Liver (tissue), 9 donors: Measurements from ENCODE around the gene CD226. TPM values are rescaled to one million over a fixed set of nuclear protein-coding genes. Genes with fewer than 3 reads are reported as not detected.

ENCODE experiments used
- DNase-seq: peaks from one replicate; pipeline ENCODE4 v3.0.0-alpha.2; 2017; ENCODE audit warnings: low spot score
- H3K27ac ChIP-seq, 2 donors: one replicate each; pipeline ENCODE4 v1.7.0; 2013; ENCODE audit warnings: inconsistent platforms in 2 of 2, low read length in 2 of 2, control low read depth in 1 of 2, low read depth in 1 of 2, mild to moderate bottlenecking in 1 of 2
- H3K27me3 ChIP-seq, 4 donors: one replicate each; pipeline versions ENCODE4 v1.6.1 to v1.7.0; 2013; ENCODE audit warnings: low read length in 3 of 4, inconsistent platforms in 1 of 4, mild to moderate bottlenecking in 1 of 4, moderate library complexity in 1 of 4; ENCODE audit not compliant: control insufficient read depth in 4 of 4, insufficient read depth in 4 of 4
- H3K36me3 ChIP-seq, 4 donors: one replicate each; pipeline versions ENCODE4 v1.6.1 to v1.7.0; 2013; ENCODE audit warnings: low read length in 3 of 4, mild to moderate bottlenecking in 3 of 4, low read depth in 1 of 4, moderate library complexity in 1 of 4; ENCODE audit not compliant: control insufficient read depth in 4 of 4, insufficient read depth in 3 of 4
- H3K4me1 ChIP-seq, 4 donors: one replicate each; pipeline versions ENCODE4 v1.6.1 to v1.7.0; 2013; ENCODE audit warnings: low read length in 3 of 4, mild to moderate bottlenecking in 3 of 4, moderate library complexity in 1 of 4; ENCODE audit not compliant: control insufficient read depth in 4 of 4, insufficient read depth in 4 of 4
- H3K4me3 ChIP-seq, 3 donors: one replicate each; pipeline versions ENCODE4 v1.6.1 to v1.7.0; 2013; ENCODE audit warnings: low read length in 3 of 3, control low read depth in 1 of 3, low read depth in 1 of 3, mild to moderate bottlenecking in 1 of 3
- H3K9ac ChIP-seq, 2 donors: one replicate each; pipeline ENCODE4 v1.7.0; 2013; ENCODE audit warnings: low read length in 2 of 2, mild to moderate bottlenecking in 2 of 2, moderate library complexity in 2 of 2, control low read depth in 1 of 2, low read depth in 1 of 2
- H3K9me3 ChIP-seq, 4 donors: one replicate each; pipeline versions ENCODE4 v1.6.1 to v1.7.0; 2013; ENCODE audit warnings: low read length in 3 of 4; ENCODE audit not compliant: control insufficient read depth in 4 of 4
- ATF3 ChIP-seq: IDR thresholded peaks from 2 replicates; pipeline ENCODE4 v1.6.1; 2016; ENCODE audit warnings: antibody characterized with exemption
- CTCF ChIP-seq: fragments of 150-350 bp; IDR thresholded peaks from 2 replicates; pipeline ENCODE4 v1.5.1; 2017; ENCODE audit warnings: improper control_type of control experiment, low read depth, low read length; ENCODE audit not compliant: missing input control
- EGR1 ChIP-seq, 2 donors: IDR thresholded peaks; 2 replicates each; pipeline ENCODE4 v1.6.1; 2016 to 2018; ENCODE audit warnings: antibody characterized with exemption in 2 of 2, low read depth in 2 of 2
- FOXA1 ChIP-seq: IDR thresholded peaks from 2 replicates; pipeline ENCODE4 v1.6.1; 2016; ENCODE audit warnings: antibody characterized with exemption
- FOXA2 ChIP-seq: IDR thresholded peaks from 2 replicates; pipeline ENCODE4 v1.6.1; 2016; ENCODE audit warnings: antibody characterized with exemption
- GABPA ChIP-seq, 2 donors: IDR thresholded peaks in 1 of 2; conservative IDR thresholded peaks in 1 of 2; 2 replicates each; pipeline ENCODE4 v1.6.1; 2016; ENCODE audit warnings: antibody characterized with exemption in 2 of 2, mild to moderate bottlenecking in 1 of 2, moderate library complexity in 1 of 2
- HNF4A ChIP-seq, 2 donors: conservative IDR thresholded peaks; 2 replicates each; pipeline ENCODE4 v1.6.1; 2016; ENCODE audit warnings: antibody characterized with exemption in 2 of 2, mild to moderate bottlenecking in 2 of 2
- HNF4G ChIP-seq: IDR thresholded peaks from 2 replicates; pipeline ENCODE4 v1.6.1; 2016; ENCODE audit warnings: antibody characterized with exemption
- JUND ChIP-seq, 2 donors: IDR thresholded peaks; 2 replicates each; pipeline ENCODE4 v1.6.1; 2016; ENCODE audit warnings: antibody characterized with exemption in 2 of 2
- MAX ChIP-seq: IDR thresholded peaks from 2 replicates; pipeline ENCODE4 v1.6.1; 2016; ENCODE audit warnings: antibody characterized with exemption
- RAD21 ChIP-seq, 2 donors: IDR thresholded peaks; 2 replicates each; pipeline ENCODE4 v1.6.1; 2016; ENCODE audit warnings: antibody characterized with exemption in 2 of 2, mild to moderate bottlenecking in 2 of 2
- REST ChIP-seq: IDR thresholded peaks from 2 replicates; pipeline ENCODE4 v1.6.1; 2016; ENCODE audit warnings: antibody characterized with exemption, mild to moderate bottlenecking
- RXRA ChIP-seq, 2 donors: IDR thresholded peaks; 2 replicates each; pipeline ENCODE4 v1.6.1; 2017 to 2018; ENCODE audit warnings: antibody characterized with exemption in 2 of 2, mild to moderate bottlenecking in 1 of 2
- SP1 ChIP-seq: IDR thresholded peaks from 2 replicates; pipeline ENCODE4 v1.6.1; 2018; ENCODE audit warnings: antibody characterized with exemption, mild to moderate bottlenecking
- TAF1 ChIP-seq: conservative IDR thresholded peaks from 2 replicates; pipeline ENCODE4 v1.6.1; 2016; ENCODE audit warnings: antibody characterized with exemption, mild to moderate bottlenecking
- YY1 ChIP-seq: IDR thresholded peaks from 2 replicates; pipeline ENCODE4 v1.6.1; 2016; ENCODE audit warnings: antibody characterized with exemption, mild to moderate bottlenecking
- WGBS: extraction: QIAGEN DNeasy Blood & Tissue Kit; methylation state at CpG from one replicate; pipeline ENCODE4 v1.1.7; 2013; 5-methylcytosine and 5-hydroxymethylcytosine counted together
- polyA plus RNA-seq, 2 donors: library from polyadenylated mRNA; stranded (reverse) in 1 of 2; unstranded in 1 of 2; fragments of 200-250 nt in 1 of 2; fragments of >200 nt in 1 of 2; fragmentation: Nextera tagmentation in 1 of 2; extraction: Ambion mirVana in 1 of 2; gene quantifications; one replicate each; pipeline versions ENCODE4 v1.2.1 to v1.2.3, GENCODE V29; 2013 to 2015
- total RNA-seq, 2 donors: library from RNA; depleted of rRNA; stranded (reverse); fragments of >200 nt; gene quantifications; one replicate each; pipeline ENCODE4 v1.2.3, GENCODE V29; 2014
- TF ChIP-seq, protein P1 (sequence below): IDR thresholded peaks from 2 replicates; pipeline ENCODE4 v1.6.1; 2016; ENCODE audit warnings: antibody characterized with exemption
- donor health status: healthy.
- donor health status: healthy.
- donor health status: healthy.
- donor health status: healthy.
- donor health status: healthy.

Gene CD226
- total and polyA plus RNA-seq, 4 donors, result 0.50 to 5.2 (median 3.0) TPM

- Histone ChIP-seq H3K36me3 (no peaks in the 10 kb centered on the region), H3K4me3 (no peak overlapping the region), H3K27ac (no peak overlapping the region), H3K9me3 (no peaks in the 10 kb centered on the region), H3K4me1 (no peaks in the 10 kb centered on the region), H3K9ac (no peak overlapping the region), H3K27me3 (no peaks in the 10 kb centered on the region)
- TF ChIP-seq RXRA (IDR thresholded peaks at IDR 0.05) (no peak), HNF4A (conservative IDR thresholded peaks at IDR 0.05) (no peak), EGR1 (IDR thresholded peaks at IDR 0.05; ENCODE audit: low read depth in 2 of 2) (no peak), GABPA (IDR thresholded peaks at IDR 0.05 in 1 of 2, conservative IDR thresholded peaks at IDR 0.05 in 1 of 2) (no peak), FOXA1 (no peak), TAF1 (no peak), RAD21 (IDR thresholded peaks at IDR 0.05) (no peak), SP1 (no peak), ATF3 (no peak), FOXA2 (no peak), CTCF (no peak), HNF4G (no peak)
- TF ChIP-seq, protein P1, sequence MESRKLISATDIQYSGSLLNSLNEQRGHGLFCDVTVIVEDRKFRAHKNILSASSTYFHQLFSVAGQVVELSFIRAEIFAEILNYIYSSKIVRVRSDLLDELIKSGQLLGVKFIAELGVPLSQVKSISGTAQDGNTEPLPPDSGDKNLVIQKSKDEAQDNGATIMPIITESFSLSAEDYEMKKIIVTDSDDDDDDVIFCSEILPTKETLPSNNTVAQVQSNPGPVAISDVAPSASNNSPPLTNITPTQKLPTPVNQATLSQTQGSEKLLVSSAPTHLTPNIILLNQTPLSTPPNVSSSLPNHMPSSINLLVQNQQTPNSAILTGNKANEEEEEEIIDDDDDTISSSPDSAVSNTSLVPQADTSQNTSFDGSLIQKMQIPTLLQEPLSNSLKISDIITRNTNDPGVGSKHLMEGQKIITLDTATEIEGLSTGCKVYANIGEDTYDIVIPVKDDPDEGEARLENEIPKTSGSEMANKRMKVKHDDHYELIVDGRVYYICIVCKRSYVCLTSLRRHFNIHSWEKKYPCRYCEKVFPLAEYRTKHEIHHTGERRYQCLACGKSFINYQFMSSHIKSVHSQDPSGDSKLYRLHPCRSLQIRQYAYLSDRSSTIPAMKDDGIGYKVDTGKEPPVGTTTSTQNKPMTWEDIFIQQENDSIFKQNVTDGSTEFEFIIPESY, result no peak
- no peak for DNase-seq
- 89% methylated on average over 19 of the region's 19 CpGs for WGBS
These were observed 52.3 kb downstream of the CD226 start for GRCh38 chr18:69895066-69896047.

DNA sequence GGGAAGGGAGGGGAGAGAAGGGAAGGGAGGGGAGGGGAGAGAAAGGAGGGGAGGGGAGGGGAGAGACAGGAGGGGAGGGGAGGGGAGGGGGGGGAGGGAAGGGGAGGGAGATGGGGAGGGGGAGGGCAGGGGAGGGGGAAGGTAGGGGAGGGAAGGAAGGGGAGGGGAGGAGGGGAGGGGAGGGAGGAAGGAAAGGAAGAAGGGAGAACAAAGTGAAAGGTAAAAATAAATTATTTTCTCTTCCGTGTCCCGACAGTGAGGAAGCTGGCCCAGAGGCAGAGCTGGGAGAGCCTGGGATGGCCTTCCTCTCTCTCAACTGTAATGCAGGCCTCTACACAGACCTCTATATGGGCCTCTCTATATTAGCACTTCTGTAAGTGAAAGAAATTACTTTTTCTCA, 53.2 kb downstream of the CD226 start:
- WGBS, result 91% methylated on average over 2 of the region's 2 CpGs
- Histone ChIP-seq H3K27ac (no peak overlapping the region), H3K9ac (no peak overlapping the region), H3K27me3 (no peaks in the 10 kb centered on the region), H3K9me3 (no peaks in the 10 kb centered on the region), H3K36me3 (no peaks in the 10 kb centered on the region), H3K4me3 (no peak overlapping the region), H3K4me1 (no peaks in the 10 kb centered on the region)
- no peak for TF ChIP-seq FOXA1
- TF ChIP-seq RAD21 (IDR thresholded peaks at IDR 0.05), result no peak
- TF ChIP-seq RXRA (IDR thresholded peaks at IDR 0.05), result no peak
- no peak for TF ChIP-seq JUND (IDR thresholded peaks at IDR 0.05)
- TF ChIP-seq, protein P1, result no peak
- no peak for TF ChIP-seq YY1
- no peak for TF ChIP-seq EGR1 (IDR thresholded peaks at IDR 0.05; ENCODE audit: low read depth in 2 of 2)
- TF ChIP-seq CTCF, result no peak
- TF ChIP-seq HNF4G, result no peak
- no peak for TF ChIP-seq SP1
- TF ChIP-seq TAF1, result no peak
- TF ChIP-seq REST, result no peak
- TF ChIP-seq MAX, result no peak
- no peak for TF ChIP-seq GABPA (IDR thresholded peaks at IDR 0.05 in 1 of 2, conservative IDR thresholded peaks at IDR 0.05 in 1 of 2)
- no peak for DNase-seq
